GM21447 (cell line): Measurements from ENCODE around the gene ST6GALNAC2.
A peak's percentile ranks its signal among the peaks of the same experiment; 100 is the strongest.

Experiments
- ATAC-seq: cut with Tn5 transposase; IDR thresholded peaks from one replicate; pipeline ENCODE4 v1.9.1; 2021; ENCODE audit not compliant: unreplicated experiment

The ST6GALNAC2 gene

GRCh38 chr17:76556765-76557367 is 28.8 kb downstream of the ST6GALNAC2 start:
- ATAC-seq = peak; percentile 20

- ATAC-seq = no peak
These were observed 31.5 kb downstream of the ST6GALNAC2 start for GRCh38 chr17:76554131-76554530.

- no peak for ATAC-seq
These were observed 32.3 kb downstream of the ST6GALNAC2 start for GRCh38 chr17:76553178-76553908.

- no peak for ATAC-seq
These were observed 34.0 kb downstream of the ST6GALNAC2 start for GRCh38 chr17:76551685-76552084.

GRCh38 chr17:76550712-76551615 is 34.7 kb downstream of the ST6GALNAC2 start:
- ATAC-seq = no peak

- ATAC-seq = no peak
These were observed 36.1 kb downstream of the ST6GALNAC2 start for GRCh38 chr17:76549539-76549938.

GRCh38 chr17:76549215-76549518 is 36.5 kb downstream of the ST6GALNAC2 start:
- ATAC-seq = no peak

- ATAC-seq = no peak
These were observed 37.1 kb downstream of the ST6GALNAC2 start for GRCh38 chr17:76548378-76549214.

GRCh38 chr17:76547642-76548202 is 37.9 kb downstream of the ST6GALNAC2 start:
- no peak for ATAC-seq

- no peak for ATAC-seq
These were observed 38.4 kb downstream of the ST6GALNAC2 start for GRCh38 chr17:76547183-76547641.

GRCh38 chr17:76546556-76547182 is 39.0 kb downstream of the ST6GALNAC2 start:
- no peak for ATAC-seq

GRCh38 chr17:76545918-76546555 is 39.6 kb downstream of the ST6GALNAC2 start:
- no peak for ATAC-seq

GRCh38 chr17:76544546-76545365 is 40.9 kb downstream of the ST6GALNAC2 start:
- ATAC-seq = no peak

- ATAC-seq = no peak
These were observed 41.7 kb downstream of the ST6GALNAC2 start for GRCh38 chr17:76543826-76544545.

GRCh38 chr17:76543482-76543825 is 42.2 kb downstream of the ST6GALNAC2 start:
- ATAC-seq = no peak

GRCh38 chr17:76542984-76543383 is 42.7 kb downstream of the ST6GALNAC2 start:
- ATAC-seq = no peak

- ATAC-seq = no peak
These were observed 43.1 kb downstream of the ST6GALNAC2 start for GRCh38 chr17:76542566-76542971.
